CD4-positive, alpha-beta T cell treated with Interferon gamma for 1 hour (primary cell): Measurements from ENCODE around the gene TRIP10.
A peak's percentile ranks its signal among the peaks of the same experiment; 100 is the strongest.
"Not testable (repeated sequence)": the region's sequence is repeated elsewhere in the genome, so short reads cannot be mapped to it uniquely, and the experiment has no call there.

ENCODE experiments used
- DNase-seq: peaks from one replicate; pipeline ENCODE4 v3.0.0-alpha.2; 2020

The TRIP10 gene

GRCh38 chr19:6744381-6745301, 5.2 kb downstream of the TRIP10 start:
- no peak for DNase-seq

DNA sequence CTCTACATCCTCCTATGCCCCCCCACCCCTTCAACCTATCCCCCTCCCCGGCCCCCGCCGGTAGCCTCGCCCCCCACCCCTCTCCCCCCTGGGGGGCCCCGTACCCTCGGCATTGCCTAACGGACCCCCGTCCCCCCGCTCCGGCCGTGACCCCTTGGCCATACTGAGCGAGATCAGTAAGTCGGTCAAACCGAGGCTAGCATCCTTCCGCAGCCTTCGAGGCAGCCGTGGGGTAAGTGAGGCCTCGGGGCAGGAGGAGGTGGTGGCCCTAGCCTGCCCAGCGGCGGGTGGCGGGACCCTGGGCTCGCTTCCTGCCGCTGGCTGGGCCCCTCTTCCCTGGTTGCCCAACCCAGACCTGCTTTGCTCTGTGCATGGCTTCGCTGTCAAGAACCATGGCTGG, 6.5 kb downstream of the TRIP10 start:
- DNase-seq, result no peak

- DNase-seq, result not testable (repeated sequence)
These were observed 9.1 kb downstream of the TRIP10 start for GRCh38 chr19:6748543-6748942.

- DNase-seq, result no peak
These were observed 10.6 kb downstream of the TRIP10 start for GRCh38 chr19:6750062-6750461.

DNA sequence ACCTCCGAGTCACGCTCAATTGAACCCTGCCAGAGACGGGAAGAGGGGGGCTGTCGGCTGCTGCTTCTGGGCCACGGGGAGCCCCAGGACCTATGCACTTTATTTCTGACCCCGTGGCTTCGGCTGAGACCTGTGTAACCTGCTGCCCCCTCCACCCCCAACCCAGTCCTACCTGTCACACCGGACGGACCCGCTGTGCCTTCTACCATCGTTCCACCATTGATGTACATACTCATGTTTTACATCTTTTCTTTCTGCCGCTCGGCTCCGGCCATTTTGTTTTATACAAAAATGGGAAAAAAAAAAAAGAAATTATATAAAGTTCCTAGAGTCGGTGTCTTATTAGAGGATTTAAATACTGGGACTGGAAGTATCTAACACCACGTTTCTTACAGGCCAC, 11.7 kb downstream of the TRIP10 start:
- DNase-seq, result no peak

DNA sequence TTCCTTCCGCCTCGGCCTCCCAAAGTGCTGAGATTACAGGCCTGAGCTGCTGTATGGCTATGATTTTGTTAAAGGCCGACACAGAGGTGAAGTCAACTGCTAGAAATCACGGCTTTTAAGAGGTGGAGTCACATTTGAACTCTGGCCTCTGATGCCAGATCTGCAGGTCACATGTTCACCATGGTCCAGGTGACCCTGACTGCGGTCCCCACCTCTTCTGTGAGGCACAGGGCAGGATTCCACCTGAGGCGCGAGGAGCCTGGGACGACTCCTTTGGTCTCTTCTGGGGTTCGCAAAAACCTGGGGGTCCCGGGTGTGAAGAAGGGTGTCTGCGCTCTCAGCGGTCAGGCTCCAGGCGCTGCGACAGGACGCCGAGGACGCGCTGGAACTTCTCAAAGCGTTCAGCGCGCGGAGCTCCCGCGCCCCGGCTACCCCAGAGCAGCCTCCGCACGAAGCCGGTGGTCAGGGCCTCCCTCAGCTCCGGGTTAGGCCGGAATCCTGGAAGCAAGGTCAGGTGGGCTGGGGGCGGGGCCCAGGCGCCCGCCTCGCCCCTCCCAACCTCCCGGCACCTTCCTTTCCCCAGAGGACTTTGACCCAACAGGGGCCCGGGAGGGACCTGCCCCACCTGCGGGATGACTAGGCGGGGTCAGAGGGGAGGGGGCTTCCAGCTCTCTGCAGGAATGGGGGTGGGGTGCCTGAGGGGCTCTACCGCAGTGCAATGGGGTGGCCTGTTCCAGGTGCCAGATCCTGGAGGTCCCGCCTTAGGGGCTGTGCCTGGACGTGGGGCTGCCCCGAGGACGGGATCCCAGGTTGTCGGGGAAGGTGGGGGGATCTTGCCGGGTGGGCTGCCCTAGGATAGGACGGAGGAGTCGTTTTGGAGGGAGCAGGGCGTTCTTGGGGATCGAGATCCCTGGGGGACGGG, 13.0 kb downstream of the TRIP10 start:
- DNase-seq, result no peak

GRCh38 chr19:6753178-6754031, 13.9 kb downstream of the TRIP10 start:
- DNase-seq, result peak; percentile 84

DNA sequence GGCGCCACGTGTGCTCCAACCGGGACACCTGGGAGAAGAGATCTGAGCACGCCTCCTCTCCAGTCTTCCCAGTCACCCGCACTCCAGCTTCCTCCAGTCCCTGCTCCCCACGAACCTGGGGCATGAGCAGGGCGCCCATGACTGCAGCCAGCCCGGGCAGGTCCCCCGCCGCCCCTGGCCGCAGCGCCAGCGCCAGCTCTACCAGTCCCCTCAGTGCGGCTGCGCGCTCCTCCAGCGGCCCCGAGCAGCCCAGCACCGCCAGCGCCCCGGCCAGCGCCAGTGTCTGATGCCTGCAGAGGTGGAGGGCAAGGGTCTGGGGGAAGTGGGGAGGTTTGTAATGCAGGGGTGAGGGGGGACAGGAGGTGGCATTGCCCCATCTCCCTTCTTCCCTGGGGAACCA, 14.7 kb downstream of the TRIP10 start:
- DNase-seq, result no peak

GRCh38 chr19:6754653-6755463, 15.4 kb downstream of the TRIP10 start:
- no peak for DNase-seq

DNA sequence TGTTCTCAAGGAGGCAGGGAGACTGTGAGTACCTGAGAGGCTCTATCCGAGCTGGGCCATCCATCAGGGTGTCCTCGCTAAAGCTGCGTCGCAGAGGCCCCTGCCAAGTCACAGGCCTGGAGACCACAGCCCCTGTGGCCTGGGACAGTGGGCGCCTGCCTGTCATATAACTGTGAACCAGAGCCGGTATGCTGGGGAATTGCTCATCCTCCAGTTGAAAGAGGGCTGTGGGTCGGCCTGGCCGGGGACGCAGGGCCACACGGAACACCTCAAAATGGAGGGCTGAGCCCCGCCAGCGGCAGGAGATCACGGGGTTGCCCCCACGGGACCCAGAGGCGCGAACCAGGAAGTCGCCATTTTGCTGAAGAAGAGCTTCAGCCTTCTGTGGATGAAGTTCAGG, 21.1 kb downstream of the TRIP10 start:
- no peak for DNase-seq

DNA sequence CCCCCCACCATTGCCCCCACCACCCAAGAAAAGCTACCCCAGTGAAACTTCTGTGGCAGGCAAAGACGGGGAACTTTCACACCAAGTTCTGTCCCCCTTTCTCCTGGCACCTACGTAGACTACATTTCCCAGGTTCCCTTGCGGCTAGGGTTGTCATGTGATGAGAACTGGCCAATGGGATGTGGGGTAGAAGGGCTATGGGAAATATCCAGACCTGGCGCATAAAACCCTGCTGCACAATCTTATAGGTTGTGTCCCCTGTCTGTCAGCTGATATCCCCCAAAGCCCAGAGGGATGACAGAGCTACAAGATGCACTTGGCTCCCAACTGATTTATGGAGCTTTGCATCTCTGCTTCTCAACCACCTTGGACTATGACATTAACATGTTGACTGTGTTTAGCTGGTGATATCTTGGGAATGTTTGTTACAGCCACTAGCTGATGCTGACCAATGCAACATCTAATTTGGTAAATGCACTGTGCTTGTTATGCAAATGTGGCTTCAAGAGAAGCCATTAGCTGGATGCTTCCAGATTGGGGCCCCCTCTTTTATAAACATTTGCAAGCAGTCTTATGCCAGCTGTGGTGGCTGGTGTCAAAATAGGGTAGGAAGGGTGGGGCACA, 21.7 kb downstream of the TRIP10 start:
- peak; percentile 36 for DNase-seq

- DNase-seq, result not testable (repeated sequence)
These were observed 22.8 kb downstream of the TRIP10 start for GRCh38 chr19:6762253-6762797.

DNA sequence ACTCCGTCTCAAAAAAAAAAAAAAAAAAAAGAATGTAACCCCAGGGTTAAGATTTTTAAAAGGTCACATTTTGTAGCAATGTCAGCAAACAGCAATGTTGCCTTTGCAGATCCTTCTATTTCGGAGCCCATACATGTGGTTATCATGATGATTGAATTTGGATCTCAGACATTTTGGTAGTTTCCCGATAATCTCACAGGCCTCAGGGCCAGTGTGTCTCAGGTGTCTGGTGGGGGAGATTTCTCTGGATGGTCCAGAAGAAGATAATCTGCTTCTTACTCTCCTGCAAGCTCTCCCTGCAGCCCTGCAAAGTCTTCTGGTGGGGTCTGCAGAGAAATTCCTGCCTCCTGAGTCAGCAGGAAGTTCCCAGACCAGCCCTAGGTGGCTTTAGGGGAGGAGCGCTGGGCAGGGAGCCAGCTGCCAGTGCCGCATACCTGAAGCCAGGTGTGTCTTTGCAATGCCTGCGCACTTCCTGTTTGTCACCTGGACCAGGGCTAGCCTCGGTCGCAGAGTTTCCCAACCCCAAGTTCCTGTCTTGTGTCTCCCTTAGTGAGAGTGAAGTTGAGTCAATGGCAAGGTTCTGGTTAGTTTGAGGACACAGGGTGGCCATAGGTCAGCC, 26.4 kb downstream of the TRIP10 start:
- DNase-seq, result no peak

DNA sequence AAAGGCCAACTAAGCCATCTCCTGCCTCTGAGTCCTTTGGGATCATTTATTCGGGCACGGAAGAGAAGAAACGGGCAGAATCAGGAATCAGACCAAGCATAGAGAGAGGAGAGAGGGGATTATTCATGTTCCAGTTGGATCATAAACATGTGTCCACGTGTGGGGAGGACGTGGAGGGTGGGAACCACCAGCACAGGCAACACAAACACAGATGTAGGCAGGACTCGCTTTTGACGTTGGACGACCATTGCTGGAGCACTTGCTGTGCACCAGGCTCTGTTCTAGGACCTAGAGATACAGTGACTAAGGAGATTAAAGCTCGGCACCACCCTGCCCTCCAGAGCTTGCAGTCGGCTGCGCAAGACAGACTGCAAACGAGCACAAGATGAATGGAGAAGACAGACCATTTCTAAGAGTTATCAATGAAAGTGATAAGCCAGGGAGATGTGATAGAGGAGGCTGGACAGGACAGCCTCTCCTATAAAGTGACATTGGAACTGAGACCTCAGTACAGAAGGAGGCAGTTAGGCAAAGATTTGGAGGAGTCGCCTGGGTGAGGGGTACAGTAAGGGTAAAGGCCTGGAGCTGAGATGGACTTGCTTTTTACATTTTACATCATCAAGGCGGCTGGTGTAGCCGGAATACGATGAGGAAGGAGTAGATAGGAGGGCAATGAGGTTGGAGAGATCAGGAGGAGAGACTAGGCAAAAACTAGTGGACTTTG, 27.0 kb downstream of the TRIP10 start:
- no peak for DNase-seq

DNA sequence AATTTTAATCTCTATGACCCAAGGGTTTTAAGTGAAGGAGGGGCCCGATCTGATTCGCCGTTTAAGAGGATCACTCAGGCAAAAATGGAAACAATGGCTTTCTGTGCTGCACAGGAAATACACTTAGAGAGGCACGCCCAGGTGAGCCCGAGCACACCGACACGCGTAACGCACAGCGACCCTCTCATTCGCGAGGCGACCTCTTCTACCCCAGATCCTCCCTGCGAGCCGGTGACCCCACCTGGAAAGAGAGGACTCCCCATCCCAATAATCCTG, 27.5 kb downstream of the TRIP10 start:
- no peak for DNase-seq

- peak; percentile 94 for DNase-seq
These were observed 28.1 kb downstream of the TRIP10 start, which contains the start of gene SH2D3A for GRCh38 chr19:6767357-6768235. TSS of gene SH2D3A (minus strand) at chr19:6767435. CDS start at chr19:6763748, 3,687 bp downstream.

DNA sequence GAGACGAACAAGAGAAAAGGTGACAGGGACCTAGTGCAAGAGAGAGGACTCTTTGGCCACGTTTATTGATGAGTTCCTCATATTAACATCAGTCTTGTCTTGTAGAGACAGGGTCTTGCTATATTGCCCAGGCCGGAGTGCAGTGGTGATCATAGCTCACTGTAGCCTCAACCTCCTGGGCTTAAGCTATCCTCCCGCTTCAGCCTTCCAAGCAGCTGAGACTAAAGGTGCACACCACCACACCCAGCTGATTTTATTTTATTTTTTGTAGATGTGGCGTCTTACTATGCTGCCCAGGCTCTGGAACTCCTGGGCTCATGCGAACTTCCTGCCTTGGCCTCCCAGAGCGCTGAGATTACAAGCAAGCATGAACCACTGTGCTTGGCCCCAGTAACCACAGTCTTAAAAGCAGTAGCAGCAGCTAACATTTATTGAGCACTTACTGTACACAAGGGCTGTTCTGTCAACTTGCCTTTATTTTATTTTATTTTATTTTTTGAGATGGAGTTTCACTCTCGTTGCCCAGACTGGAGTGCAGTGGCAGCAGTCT, 28.8 kb downstream of the TRIP10 start:
- no peak for DNase-seq

DNA sequence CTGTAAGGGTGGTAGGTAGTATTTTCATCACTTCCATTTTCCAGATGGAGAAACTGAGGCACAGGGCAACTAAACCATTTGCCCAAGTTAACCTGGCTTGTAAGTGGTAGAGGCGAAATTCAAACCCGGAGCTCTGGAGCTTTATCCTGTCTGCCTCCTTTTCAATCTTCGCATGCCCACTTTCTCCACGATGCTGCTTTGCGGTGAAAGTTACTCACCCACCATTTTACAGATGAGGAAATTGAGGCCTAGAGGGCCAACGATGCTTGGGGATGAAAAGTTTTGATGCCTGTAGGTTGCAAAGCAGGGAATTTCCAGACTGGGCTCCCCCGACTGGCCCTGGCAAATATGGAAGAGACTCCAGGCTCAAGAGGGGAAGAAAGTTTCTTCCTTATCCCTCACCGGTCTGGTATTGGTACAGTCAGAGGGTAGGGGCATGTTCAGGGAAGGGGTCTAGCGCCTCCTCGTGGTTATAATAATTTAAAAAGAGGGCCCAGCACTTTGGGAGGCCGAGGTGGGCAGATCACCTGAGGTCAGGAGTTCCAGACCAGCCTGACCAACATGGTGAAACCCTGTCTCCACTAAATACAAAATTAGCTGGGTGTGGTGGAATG, 29.6 kb downstream of the TRIP10 start:
- no peak for DNase-seq
